Fibroblast of gingiva (primary cell): ENCODE measurements around the gene MUC5AC.

Experiments
- DNase-seq: peaks from one replicate; pipeline ENCODE4 v3.0.0-alpha.2; 2011; ENCODE audit warnings: low read depth

Gene MUC5AC

GRCh38 chr11:1226226-1226985 lies 68.7 kb downstream of the MUC5AC start:
- DNase-seq: no peak

DNA sequence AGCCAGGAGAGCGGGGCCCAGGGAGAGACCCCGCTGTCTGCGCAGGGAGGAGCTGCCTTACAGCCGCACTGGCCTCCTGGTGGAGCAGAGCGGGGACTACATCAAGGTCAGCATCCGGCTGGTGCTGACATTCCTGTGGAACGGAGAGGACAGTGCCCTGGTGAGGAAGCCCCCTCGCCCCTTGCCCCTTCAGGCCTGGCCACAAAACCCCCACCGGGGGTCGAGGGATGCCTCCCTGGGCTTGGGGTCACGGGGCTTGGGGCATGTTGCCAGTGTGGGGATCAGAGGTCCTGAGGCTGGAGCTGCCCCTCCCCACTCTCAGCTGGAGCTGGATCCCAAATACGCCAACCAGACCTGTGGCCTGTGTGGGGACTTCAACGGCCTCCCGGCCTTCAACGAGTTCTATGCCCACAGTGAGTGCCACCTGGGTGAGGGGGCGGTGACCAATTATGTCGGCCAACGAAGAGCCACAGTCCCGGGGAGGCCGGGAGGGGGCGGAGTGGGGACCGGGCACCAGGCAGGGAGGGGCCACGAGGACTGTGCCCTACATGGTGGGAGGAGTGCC lies 69.3 kb downstream of the MUC5AC start:
- DNase-seq: no peak

- DNase-seq: no peak
Observed at GRCh38 chr11:1227551-1228100, 69.9 kb downstream of the MUC5AC start.

- no peak for DNase-seq
Observed at GRCh38 chr11:1228101-1228821, 70.5 kb downstream of the MUC5AC start.

- no peak for DNase-seq
Observed at GRCh38 chr11:1228921-1229451, 71.2 kb downstream of the MUC5AC start.

DNA sequence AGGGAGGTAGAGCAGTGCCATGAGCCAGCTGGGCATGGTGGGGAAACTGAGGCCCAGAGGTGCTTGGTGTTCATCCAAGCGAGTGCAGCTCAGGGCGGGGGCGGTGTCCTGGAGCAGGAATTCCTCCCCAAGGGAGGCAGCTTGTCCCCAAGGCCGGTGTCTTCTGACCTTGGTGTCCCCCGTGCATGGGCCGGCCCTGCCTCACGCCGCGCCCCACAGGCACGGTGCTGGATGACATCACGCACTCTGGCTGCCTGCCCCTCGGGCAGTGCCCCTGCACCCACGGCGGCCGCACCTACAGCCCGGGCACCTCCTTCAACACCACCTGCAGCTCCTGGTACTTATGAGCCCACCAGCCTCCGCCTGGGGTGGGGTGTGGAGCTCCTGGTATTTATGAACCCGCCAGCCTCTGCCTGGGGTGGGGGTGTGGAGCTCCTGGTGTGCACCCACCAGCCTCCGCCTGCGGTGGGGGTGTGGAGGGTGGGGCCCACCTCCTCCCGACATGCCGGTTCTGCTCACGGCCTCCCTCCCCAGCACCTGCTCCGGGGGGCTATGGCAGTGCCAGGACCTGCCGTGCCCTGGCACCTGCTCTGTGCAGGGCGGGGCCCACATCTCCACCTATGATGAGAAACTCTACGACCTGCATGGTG lies 71.8 kb downstream of the MUC5AC start:
- DNase-seq: no peak

DNA sequence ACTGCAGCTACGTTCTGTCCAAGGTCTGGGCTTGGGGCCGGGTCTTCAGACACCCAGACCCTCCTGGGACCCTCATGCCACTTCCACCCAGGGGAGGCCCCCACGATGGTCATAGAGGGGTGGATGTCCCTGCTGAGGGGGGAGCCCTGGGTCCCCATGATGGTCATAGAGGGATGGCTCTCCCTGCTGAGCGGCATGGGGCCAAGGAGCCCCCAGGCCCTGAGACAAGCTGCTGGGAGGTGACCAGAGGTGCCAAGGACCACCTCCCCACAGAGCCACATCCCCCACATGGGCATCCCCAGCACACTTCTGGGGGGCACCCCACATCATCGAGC lies 72.3 kb downstream of the MUC5AC start:
- DNase-seq: no peak

GRCh38 chr11:1230456-1231395 lies 73.0 kb downstream of the MUC5AC start:
- no peak for DNase-seq

DNA sequence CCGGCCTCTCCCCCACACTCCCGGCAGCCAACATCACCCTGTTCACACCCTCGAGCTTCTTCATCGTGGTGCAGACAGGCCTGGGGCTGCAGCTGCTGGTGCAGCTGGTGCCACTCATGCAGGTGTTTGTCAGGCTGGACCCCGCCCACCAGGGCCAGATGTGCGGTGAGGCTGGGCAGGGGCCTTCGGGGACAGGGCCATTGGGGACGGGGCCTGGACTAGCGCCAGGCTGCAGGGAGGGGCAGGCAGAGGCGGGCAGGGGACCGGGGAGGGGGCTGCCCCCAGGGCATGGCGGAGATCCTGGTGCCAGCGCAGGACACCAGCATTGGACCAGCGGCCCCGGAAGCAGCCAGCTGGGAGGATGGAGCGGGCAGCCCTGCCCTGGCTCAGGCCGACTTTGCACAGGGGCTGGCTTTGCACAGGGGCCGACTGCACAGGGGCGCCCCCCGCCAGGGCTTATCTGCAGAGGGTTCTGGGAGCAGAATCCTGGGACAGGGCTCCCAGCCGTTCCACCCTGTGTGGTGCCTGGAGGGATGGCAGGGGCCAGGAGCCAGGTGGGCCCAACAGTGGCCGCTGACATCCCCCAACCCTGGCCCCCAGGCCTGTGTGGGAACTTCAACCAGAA lies 73.8 kb downstream of the MUC5AC start:
- DNase-seq: no peak

GRCh38 chr11:1232021-1232882 lies 74.5 kb downstream of the MUC5AC start:
- DNase-seq: no peak

DNA sequence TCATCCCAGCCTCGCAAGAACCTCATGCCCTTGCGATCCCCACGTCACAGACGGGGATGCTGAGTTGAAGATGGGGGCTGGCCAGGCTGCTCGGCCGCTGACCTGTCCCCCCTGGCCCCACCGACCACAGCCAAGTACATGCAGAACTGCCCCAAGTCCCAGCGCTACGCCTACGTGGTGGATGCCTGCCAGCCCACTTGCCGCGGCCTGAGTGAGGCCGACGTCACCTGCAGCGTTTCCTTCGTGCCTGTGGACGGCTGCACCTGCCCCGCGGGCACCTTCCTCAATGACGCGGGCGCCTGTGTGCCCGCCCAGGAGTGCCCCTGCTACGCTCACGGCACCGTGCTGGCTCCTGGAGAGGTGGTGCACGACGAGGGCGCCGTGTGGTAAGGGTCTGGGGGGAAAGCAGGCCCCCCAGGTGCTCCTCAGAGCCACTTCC lies 75.1 kb downstream of the MUC5AC start:
- no peak for DNase-seq

DNA sequence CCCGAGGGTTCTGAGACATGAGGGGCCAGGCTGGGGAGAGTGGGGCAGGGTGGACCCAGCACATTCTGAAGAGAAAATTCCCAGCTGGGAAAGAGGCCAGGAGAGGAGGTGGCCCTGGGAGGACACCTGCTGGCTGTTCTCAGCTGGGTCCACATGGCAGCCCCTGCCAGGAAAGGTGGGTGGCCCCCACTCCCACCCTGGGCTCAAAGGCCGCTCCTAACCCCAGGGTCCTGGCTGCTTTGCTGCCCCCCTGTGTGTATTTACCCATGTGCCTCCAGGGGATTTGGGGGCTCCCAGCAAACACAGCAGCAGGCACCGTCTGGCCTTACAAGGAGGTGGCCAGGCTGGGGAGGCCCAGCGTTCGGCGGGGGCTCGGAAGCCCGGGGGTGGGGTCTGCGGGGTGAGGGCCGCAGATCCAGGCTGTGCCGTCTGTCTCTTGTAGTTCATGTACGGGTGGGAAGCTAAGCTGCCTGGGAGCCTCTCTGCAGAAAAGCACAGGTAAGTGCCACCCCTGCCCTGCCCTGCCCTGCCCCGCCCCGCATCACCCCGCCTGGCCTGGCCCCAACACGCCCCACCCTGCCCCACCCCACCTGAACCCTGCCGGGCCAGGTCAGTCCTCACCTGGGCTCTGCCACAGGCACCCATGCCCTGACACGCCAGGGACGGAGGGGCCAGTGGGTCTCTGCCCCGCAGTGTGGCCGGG lies 75.7 kb downstream of the MUC5AC start:
- no peak for DNase-seq

DNA sequence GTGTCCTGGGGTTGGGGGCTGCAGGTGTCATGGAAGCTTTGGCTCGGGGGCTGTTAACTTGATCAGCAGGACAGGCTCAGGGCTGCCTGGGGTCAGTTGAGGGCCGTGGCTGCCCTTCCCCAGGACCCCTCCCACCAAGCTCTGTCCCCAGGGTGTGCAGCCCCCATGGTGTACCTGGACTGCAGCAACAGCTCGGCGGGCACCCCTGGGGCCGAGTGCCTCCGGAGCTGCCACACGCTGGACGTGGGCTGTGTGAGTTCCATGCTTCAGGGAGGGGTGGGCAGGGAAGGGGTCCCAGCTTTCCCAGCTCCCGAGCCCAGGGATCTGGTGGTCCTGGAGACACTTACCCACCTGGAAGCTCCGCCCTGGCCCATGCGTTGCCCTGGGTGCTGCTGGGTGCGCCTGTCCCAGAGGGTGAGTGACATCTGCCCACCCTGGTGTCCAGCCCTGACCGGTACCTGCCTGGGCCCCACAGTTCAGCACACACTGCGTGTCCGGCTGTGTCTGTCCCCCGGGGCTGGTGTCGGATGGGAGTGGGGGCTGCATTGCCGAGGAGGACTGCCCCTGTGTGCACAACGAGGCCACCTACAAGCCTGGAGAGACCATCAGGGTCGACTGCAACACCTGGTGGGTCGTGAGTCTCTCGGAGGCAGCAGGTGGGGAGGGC lies 76.4 kb downstream of the MUC5AC start:
- no peak for DNase-seq

- no peak for DNase-seq
Observed at GRCh38 chr11:1234771-1235305, 77.1 kb downstream of the MUC5AC start.

GRCh38 chr11:1235306-1235900 lies 77.7 kb downstream of the MUC5AC start:
- no peak for DNase-seq

- DNase-seq: no peak
Observed at GRCh38 chr11:1235901-1236315, 78.2 kb downstream of the MUC5AC start.

GRCh38 chr11:1236316-1237127 lies 78.8 kb downstream of the MUC5AC start:
- no peak for DNase-seq
